Fibroblast of peridontal ligament (primary cell): Measurements from ENCODE around the gene TMEM106A.
"Not testable (repeated sequence)": the region's sequence is repeated elsewhere in the genome, so short reads cannot be mapped to it uniquely, and the experiment has no call there.

ENCODE experiments used
- DNase-seq: peaks from one replicate; pipeline ENCODE4 v3.0.0-alpha.2; 2010; ENCODE audit errors: extremely low read depth

TMEM106A gene, protein sequence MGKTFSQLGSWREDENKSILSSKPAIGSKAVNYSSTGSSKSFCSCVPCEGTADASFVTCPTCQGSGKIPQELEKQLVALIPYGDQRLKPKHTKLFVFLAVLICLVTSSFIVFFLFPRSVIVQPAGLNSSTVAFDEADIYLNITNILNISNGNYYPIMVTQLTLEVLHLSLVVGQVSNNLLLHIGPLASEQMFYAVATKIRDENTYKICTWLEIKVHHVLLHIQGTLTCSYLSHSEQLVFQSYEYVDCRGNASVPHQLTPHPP

GRCh38 chr17:43211480-43212402 is at the start of gene TMEM106A:
TMEM106A (plus strand) TSS chr17:43211875; CDS start chr17:43213042, 1,167 bp downstream.
- peak; percentile 85 for DNase-seq

GRCh38 chr17:43165971-43166370 is 45.7 kb upstream of the TMEM106A start:
- DNase-seq: not testable (repeated sequence)

GRCh38 chr17:43169561-43170139 is 42.0 kb upstream of the TMEM106A start:
- DNase-seq: no peak

DNA sequence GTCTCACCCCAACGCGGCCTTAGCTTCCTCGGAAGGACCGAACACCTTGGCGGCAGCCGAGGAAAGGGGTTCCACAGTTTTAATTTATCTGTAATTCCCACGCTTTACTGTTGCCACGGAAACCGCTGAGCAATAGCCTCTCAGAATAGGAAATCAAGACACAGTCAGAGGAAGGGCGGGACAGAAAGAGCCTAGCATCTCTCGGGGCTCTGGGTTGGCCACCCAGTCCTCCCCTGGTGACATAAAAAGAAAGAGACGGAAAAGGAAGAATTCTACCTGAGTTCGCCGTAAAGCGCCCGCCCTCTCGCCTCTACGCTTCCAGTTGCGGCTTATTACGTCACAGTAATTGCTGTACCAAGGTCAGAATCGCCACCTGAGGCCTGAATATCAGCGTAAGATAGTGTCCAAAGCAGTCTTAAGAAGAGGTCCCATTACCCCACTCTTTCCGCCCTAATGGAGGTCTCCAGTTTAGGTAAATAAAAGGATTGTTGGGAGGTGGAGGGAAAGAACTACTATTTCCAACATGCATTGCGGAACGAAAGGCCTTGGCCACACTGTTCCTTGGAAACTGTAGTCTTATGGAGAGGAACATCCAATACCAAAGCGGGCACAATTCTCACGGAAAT is 41.4 kb upstream of the TMEM106A start:
- peak; percentile 94 for DNase-seq

DNA sequence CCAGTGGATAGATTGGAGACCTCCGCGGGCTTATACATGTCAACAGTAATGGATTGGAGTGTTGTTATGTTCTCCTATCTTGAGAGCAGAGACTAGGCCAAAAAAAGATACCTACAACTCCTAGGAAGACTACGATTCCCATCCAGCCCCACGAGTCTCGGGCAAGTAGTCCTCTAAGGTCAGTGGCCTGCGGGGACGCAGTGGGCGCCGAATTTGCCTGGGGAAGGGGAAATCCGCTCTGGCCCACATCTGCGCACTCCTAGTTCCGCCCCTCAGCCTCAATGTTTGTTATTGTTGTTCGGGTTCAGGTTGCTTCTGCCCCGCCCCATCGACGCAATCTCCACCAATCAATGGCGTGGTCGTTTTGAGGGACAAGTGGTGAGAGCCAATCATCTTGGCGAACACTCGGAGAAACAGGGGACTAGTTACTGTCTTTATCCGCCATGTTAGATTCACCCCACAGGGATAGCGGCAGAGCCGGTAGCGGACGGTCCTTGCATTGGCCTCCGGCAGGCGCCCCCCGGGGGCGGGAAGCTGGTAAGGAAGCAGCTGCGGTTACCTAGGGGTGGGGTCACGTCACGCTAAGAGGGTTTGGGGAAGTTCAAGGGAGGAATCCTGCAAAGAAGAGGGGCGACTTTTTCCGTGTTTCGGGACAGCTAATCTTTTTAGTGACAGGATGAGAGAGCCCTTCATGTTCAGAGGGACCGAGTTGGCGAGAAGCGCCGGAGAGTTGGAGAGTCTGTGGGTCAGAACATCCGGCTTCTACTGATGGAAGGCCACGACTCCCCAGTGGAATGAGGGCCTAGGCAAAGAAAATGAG is 40.7 kb upstream of the TMEM106A start, which contains the start of gene NBR1:
Gene NBR1 (plus strand): TSS at position 449 of the 820 bp plus-strand sequence. CDS start 4,586 bp downstream, outside the sequence.
- DNase-seq: peak; percentile 99

DNA sequence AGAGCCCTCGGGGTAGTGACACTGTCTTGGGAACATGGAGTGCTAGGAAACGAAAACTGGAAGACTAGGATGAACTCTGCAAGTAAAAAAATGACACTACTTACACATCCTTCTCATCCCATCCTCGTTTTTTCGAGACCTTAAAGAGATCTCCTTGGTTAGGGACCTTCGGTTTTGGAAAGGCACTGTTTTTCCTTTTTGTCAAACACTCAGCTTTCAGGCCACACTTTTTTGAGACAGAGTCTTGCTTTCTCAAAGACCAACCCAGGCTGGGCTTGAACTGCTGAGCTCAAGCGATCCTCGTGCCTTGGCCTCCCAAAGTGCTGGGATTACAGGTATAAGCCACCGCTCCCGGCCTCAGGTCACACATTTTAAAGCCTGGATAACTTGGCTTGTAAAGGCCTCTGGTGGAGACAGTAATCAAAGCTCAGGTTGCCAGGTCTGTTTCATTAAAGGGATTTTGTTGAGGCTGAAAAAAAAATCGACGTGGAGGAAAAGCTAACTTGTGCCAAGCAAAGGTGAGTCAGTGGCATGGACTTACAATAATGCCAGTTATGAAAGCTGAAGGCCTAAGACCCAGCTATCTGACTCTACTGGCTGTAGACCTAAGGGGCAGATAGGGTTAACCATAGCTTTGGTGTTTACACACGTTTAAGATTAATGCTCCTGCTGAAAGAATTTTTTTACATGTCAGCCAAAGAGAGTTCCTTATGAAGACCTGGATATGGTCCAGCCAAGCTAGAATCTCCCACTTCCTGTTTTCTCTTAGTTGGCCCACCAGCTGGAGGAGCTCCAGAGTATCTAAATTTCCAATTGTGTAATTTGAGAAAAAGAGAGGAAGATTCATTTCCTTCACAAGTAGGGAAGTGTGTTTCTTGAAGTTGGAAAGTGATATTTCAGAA is 39.8 kb upstream of the TMEM106A start:
- peak; percentile 84 for DNase-seq

DNA sequence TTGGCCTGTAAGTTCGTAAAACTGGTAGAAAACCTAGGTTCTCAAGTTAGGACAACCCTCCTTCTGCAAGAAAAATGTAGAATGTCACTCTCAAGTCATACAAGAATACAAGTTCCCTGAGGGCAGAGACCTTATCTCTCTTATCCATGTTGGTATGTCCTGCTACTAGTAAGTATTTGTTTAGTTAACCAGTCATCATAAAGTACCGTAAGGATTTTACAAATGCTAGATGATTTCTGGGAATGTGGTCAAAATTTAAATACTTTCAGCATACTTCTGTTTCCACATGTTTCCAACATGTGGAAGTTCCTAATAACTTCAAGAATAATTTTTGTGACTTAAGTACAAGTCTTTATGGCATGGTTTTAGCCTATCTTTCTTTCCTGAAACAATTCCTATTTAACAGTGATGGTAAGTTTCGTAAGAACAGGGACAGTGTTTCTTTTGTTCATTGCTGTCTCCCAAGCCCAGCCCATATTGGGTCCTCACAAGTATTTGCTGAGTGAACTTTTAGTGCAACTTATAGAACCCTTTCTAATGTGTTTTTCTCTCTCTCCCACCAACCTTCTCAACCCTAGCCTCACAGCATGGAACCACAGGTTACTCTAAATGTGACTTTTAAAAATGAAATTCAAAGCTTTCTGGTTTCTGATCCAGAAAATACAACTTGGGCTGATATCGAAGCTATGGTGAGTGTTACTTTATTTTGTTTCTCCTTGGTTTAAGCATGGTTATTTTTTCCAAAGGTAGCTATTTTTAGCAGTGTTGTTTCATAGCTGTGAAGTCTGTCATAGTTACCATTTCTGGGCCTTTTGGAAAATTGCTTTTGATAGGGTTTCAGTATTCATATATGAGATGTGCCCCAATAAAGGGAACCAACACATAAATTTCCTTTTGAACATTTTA is 36.2 kb upstream of the TMEM106A start:
- peak; percentile 82 for DNase-seq

- no peak for DNase-seq
These were observed 35.5 kb upstream of the TMEM106A start for GRCh38 chr17:43176119-43176570.

GRCh38 chr17:43183921-43184320 is 27.8 kb upstream of the TMEM106A start:
- DNase-seq: no peak

- not testable (repeated sequence) for DNase-seq
These were observed 25.0 kb upstream of the TMEM106A start for GRCh38 chr17:43186656-43187055.

GRCh38 chr17:43193251-43193650 is 18.4 kb upstream of the TMEM106A start:
- no peak for DNase-seq

DNA sequence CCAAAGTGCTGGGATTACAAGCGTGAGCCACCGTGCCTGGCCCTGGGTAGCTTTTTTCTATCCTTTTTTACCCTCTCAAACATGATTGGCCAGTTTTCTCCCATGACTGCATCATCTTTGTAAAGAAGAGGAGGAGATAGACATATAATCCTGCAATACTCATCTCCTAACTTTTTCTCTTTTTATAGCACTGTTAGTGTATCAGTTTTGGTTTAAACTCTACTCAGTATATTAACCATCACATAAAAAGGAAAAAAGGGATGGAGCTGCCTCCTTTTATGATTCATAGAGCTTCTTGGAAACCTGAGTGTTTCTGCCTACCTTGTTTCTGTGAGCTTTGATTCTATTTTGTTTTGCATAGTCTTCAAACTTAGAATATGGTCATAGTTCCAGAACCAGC is 12.0 kb upstream of the TMEM106A start:
- DNase-seq: no peak

DNA sequence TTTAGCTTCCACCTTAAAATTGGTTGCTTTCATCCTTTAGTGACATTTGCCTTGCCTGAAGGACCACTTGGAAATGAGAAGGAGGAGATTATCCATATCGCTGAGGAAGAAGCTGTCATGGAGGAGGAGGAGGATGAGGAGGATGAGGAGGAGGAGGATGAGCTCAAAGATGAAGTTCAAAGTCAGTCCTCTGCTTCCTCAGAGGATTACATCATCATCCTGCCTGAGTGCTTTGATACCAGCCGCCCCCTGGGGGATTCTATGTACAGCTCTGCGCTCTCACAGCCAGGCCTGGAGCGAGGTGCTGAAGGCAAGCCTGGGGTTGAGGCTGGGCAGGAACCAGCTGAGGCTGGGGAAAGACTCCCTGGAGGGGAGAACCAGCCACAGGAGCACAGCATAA is 11.5 kb upstream of the TMEM106A start:
- no peak for DNase-seq

DNA sequence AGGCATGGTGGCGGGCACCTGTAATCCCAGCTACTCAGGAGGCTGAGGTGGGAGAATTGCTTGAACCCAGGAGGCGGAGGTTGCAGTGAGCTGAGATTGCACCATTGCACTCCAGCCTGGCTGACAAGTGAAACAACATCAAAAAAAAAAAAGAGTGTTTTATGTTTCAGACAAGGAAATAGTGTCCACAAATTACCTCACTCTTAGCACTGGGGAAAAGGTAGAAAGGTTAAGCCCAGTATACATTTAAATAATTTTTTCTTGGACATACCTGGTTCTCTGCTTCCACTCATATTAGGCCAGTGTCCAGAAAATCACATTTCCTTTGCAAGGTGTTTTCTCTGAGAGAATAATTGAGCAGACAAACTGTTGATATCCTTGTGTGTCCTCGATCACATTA is 8.7 kb upstream of the TMEM106A start:
- not testable (repeated sequence) for DNase-seq

DNA sequence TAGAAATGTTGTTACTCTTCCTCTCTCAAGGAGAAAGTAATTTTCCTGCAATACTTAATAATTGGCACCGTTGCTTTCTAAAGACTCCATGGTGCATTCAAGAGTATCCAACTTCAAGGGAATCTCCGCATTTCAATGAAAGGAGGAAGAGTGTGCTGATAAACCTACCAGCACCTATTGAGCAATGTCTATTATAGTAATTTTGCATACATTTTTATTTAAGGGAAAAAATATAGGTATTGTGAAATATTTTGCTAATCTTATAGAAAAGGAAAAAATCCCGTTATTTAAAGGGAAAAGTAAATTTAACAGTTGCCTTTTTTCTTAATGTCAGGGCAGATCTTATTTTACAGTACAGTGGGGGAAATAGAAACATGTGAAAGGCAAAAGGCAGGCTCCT is 1.1 kb upstream of the TMEM106A start:
- DNase-seq: no peak

- DNase-seq: no peak
These were observed 574 bp upstream of the TMEM106A start for GRCh38 chr17:43211123-43211479.

- peak; percentile 27 for DNase-seq
These were observed 1.2 kb downstream of the TMEM106A start for GRCh38 chr17:43212641-43213490.

- DNase-seq: no peak
These were observed 1.9 kb downstream of the TMEM106A start for GRCh38 chr17:43213545-43213944.
